Measurements from ENCODE around the gene NBL1.

NBL1 gene

DNA sequence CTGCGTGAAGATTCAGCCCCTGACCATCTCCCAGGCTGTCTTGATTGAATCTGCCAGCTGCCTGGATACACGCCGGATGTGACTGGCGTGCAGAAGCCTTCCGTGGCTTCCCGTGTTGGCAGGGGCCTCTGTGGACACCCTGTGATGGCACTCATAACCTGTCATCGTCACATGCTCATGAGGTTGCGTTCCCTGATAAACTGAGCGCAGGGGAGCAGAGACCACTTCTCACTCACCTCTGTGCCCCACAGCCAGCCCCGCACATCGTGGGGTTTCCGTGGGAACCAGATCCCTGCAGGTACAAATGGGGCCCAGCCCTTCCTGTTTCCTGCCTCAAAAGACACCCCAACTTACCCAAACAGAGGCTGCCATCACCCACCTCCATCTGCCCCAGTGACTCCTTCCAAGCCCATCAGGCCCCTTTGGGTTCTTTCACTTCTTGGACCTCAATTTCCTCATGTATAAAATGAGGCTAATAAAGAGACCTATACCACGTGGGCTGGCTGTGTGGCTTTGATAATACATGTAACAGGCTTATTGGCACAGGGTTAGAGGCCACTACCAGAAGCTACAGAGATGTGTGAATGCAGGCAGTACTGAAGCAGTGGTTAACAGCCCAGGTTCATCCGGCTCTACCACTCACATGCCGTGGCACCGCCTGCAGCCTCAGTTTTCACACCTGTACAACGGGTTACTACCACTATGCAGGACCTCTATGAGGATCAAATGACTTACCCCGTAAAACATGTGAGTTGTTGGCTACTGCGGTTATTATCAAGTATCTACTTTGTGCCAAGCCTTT is 44.1 kb downstream of the NBL1 start:
- H3F3A ChIP-seq (ENCODE audit: control insufficient read depth, insufficient read depth) = no peaks in the 10 kb centered on the region
- H3K27me3 ChIP-seq (ENCODE audit: control insufficient read depth, low read length) = no peaks in the 10 kb centered on the region
- H3K4me1 ChIP-seq (ENCODE audit: control insufficient read depth, low read length) = no peaks in the 10 kb centered on the region
- H3K79me2 ChIP-seq (ENCODE audit: control insufficient read depth, low read length) = no peaks in the 10 kb centered on the region
- TF ChIP-seq CTCF (IDR thresholded peaks at IDR 0.05; ENCODE audit: low read depth, low read length, poor library complexity, severe bottlenecking) = no peak
- TF ChIP-seq EZH2phosphoT487 (IDR thresholded peaks at IDR 0.05; ENCODE audit: borderline replicate concordance, low read length) = no peak
- no peak overlapping the region for H3K27ac ChIP-seq (ENCODE audit: low read depth, low read length)
- no peaks in the 10 kb centered on the region for H3K9me2 ChIP-seq (replicated peaks; ENCODE audit: control insufficient read depth, low read length)
- H3K9me3 ChIP-seq (ENCODE audit: control insufficient read depth, insufficient read depth, low read length) = peaks cover 21% of the 10 kb centered on the region; the same call in 1 of the 2 replicates
- no peaks in the 10 kb centered on the region for H4K20me1 ChIP-seq (ENCODE audit: control insufficient read depth, insufficient read depth, low read depth, low read length)
- no peak overlapping the region for H3K4me2 ChIP-seq (ENCODE audit: low read length)
- H3K4me3 ChIP-seq (ENCODE audit: low read length) = no peak overlapping the region
- no peaks in the 10 kb centered on the region for H3K36me3 ChIP-seq (ENCODE audit: control insufficient read depth, low read length)

DNA sequence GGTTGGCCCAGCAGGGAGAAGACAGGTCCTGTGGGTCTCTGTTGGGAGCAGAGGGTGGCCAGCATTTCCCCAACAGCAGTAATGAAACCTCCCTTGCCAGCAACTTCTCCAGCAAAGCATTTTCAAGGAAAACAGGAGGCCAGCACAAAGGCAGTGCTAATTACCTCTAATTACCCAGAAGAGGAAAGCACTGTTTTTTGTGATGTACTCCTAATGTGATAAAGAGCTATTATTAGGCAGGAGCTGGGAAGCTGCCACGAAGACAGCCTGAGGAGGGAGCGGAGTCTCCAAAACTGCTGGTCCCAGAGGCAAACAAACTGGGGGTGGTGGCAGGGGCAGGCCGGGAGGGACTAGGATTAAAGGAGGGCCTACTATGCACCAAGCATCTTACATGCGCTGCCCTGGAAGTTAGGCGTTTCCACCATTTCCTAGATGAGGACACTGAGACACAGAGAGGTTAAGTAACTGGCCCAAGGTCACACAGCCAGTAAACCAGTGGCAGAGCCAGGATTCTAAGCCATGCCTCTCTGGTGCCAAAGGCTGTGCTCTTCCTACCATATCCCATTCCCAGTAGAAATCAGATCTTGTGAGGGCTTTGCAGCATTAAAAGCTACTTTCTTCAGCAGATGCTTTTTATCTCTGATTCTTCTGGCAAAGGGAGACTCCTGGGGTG is 45.1 kb downstream of the NBL1 start:
- H3K9me3 ChIP-seq (ENCODE audit: control insufficient read depth, insufficient read depth, low read length) = peaks cover 21% of the 10 kb centered on the region; the same call in 1 of the 2 replicates
- no peaks in the 10 kb centered on the region for H3K4me1 ChIP-seq (ENCODE audit: control insufficient read depth, low read length)
- no peaks in the 10 kb centered on the region for H3K27me3 ChIP-seq (ENCODE audit: control insufficient read depth, low read length)
- H3K27ac ChIP-seq (ENCODE audit: low read depth, low read length) = no peak overlapping the region
- no peaks in the 10 kb centered on the region for H3K9me2 ChIP-seq (replicated peaks; ENCODE audit: control insufficient read depth, low read length)
- H4K20me1 ChIP-seq (ENCODE audit: control insufficient read depth, insufficient read depth, low read depth, low read length) = no peaks in the 10 kb centered on the region
- H3K4me2 ChIP-seq (ENCODE audit: low read length) = no peak overlapping the region
- no peak overlapping the region for H3K4me3 ChIP-seq (ENCODE audit: low read length)
- H3K79me2 ChIP-seq (ENCODE audit: control insufficient read depth, low read length) = no peaks in the 10 kb centered on the region
- H3F3A ChIP-seq (ENCODE audit: control insufficient read depth, insufficient read depth) = no peaks in the 10 kb centered on the region
- TF ChIP-seq EZH2phosphoT487 (IDR thresholded peaks at IDR 0.05; ENCODE audit: borderline replicate concordance, low read length) = no peak
- TF ChIP-seq CTCF (IDR thresholded peaks at IDR 0.05; ENCODE audit: low read depth, low read length, poor library complexity, severe bottlenecking) = no peak
- H3K36me3 ChIP-seq (ENCODE audit: control insufficient read depth, low read length) = no peaks in the 10 kb centered on the region

DNA sequence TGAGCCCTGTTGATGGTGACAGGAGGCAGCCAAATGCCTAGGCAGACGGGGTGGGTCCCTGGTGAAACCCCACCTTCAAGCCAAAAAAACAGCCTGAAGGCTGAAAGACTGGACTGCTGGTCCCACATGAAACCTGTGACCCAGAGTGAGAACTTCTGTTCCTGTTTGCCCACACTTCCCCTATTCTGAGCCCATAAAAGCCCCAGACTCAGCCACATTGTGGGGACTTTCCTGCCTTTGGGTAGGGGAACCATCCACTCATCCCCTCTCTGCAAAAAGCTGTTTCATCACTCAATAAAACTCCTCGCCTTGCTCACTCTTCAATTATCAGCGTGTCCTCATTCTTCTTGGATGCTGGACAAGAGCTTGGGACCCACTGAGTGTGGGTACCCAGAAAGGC is 45.7 kb downstream of the NBL1 start:
- Histone ChIP-seq H3K79me2 (ENCODE audit: control insufficient read depth, low read length) (no peaks in the 10 kb centered on the region), H3K4me1 (ENCODE audit: control insufficient read depth, low read length) (no peaks in the 10 kb centered on the region), H3K4me2 (ENCODE audit: low read length) (no peak overlapping the region), H4K20me1 (ENCODE audit: control insufficient read depth, insufficient read depth, low read depth, low read length) (no peaks in the 10 kb centered on the region), H3K9me2 (replicated peaks; ENCODE audit: control insufficient read depth, low read length) (no peaks in the 10 kb centered on the region), H3K27ac (ENCODE audit: low read depth, low read length) (no peak overlapping the region), H3K27me3 (ENCODE audit: control insufficient read depth, low read length) (no peaks in the 10 kb centered on the region), H3K9me3 (ENCODE audit: control insufficient read depth, insufficient read depth, low read length) (peaks cover 21% of the 10 kb centered on the region; the same call in 1 of the 2 replicates), H3K36me3 (ENCODE audit: control insufficient read depth, low read length) (no peaks in the 10 kb centered on the region), H3F3A (ENCODE audit: control insufficient read depth, insufficient read depth) (no peaks in the 10 kb centered on the region), H3K4me3 (ENCODE audit: low read length) (no peak overlapping the region)
- TF ChIP-seq CTCF (IDR thresholded peaks at IDR 0.05; ENCODE audit: low read depth, low read length, poor library complexity, severe bottlenecking) = no peak
- TF ChIP-seq EZH2phosphoT487 (IDR thresholded peaks at IDR 0.05; ENCODE audit: borderline replicate concordance, low read length) = no peak

Measured in DOHH2 (cell line).